ENCODE results near the gene TRAPPC11. TPM values are rescaled to one million over a fixed set of nuclear protein-coding genes. Genes with fewer than 3 reads are reported as not detected.
"Not testable (repeated sequence)": the region's sequence is repeated elsewhere in the genome, so short reads cannot be mapped to it uniquely, and the experiment has no call there.

The TRAPPC11 gene
- polyA plus RNA-seq, 1 donor from 2014 or later = 78.1 TPM

GRCh38 chr4:183725585-183725984 is 66.5 kb downstream of the TRAPPC11 start:
- H3K36me3 ChIP-seq (ENCODE audit: insufficient read depth, low read length); H3K79me2 ChIP-seq (replicated peaks; ENCODE audit: insufficient read depth, low read length); H3K9ac ChIP-seq (ENCODE audit: low read length); H3K9me3 ChIP-seq (ENCODE audit: low read length); H3F3A ChIP-seq (ENCODE audit: insufficient read depth, low read length, poor library complexity, severe bottlenecking); H2AFZ ChIP-seq (ENCODE audit: low read depth, low read length); H3K4me2 ChIP-seq (ENCODE audit: low read length); H3K9me2 ChIP-seq (ENCODE audit: insufficient read depth, low read length); H4K20me1 ChIP-seq (ENCODE audit: insufficient read depth); H3K27ac ChIP-seq (ENCODE audit: low read length); H3K4me3 ChIP-seq (ENCODE audit: low read length): not testable (repeated sequence)
- H3K27me3 ChIP-seq (ENCODE audit: insufficient read depth, low read depth, low read length) = peaks cover 13% of the 10 kb centered on the region

DNA sequence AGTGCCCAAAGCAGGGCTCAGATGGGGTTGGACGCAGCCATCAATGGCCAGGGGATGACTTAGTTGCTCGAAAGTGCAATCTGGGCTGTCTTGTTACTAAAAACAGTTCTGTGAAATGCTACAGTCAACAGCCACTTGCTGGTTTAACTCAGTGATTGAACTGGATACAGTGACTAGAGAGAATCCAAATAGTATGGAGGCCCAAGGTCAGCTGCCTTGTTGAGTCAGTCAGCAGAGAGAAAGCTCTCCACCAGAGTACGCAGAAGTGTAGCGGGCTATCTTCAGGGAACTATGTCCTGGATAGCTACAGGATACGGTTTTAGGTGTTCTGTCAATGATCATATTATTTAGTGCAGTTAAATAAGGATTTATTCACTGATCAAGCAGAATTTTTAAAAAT is 68.4 kb downstream of the TRAPPC11 start:
- H3K9me2 ChIP-seq (ENCODE audit: insufficient read depth, low read length) = no peaks in the 10 kb centered on the region
- no peak overlapping the region for H3K4me2 ChIP-seq (ENCODE audit: low read length)
- no peaks in the 10 kb centered on the region for H4K20me1 ChIP-seq (ENCODE audit: insufficient read depth)
- no peak overlapping the region for H3K27ac ChIP-seq (ENCODE audit: low read length)
- no peak overlapping the region for H3K4me3 ChIP-seq (ENCODE audit: low read length)
- no peaks in the 10 kb centered on the region for H3K79me2 ChIP-seq (replicated peaks; ENCODE audit: insufficient read depth, low read length)
- no peak overlapping the region for H2AFZ ChIP-seq (ENCODE audit: low read depth, low read length)
- peaks cover 12% of the 10 kb centered on the region for H3K27me3 ChIP-seq (ENCODE audit: insufficient read depth, low read depth, low read length)
- no peaks in the 10 kb centered on the region for H3F3A ChIP-seq (ENCODE audit: insufficient read depth, low read length, poor library complexity, severe bottlenecking)
- no peak for TF ChIP-seq TAF1 (IDR thresholded peaks at IDR 0.05; ENCODE audit: low read depth)
- TF ChIP-seq MXI1 (conservative IDR thresholded peaks at IDR 0.05; ENCODE audit: poor library complexity, severe bottlenecking) = no peak
- TF ChIP-seq, protein P1, sequence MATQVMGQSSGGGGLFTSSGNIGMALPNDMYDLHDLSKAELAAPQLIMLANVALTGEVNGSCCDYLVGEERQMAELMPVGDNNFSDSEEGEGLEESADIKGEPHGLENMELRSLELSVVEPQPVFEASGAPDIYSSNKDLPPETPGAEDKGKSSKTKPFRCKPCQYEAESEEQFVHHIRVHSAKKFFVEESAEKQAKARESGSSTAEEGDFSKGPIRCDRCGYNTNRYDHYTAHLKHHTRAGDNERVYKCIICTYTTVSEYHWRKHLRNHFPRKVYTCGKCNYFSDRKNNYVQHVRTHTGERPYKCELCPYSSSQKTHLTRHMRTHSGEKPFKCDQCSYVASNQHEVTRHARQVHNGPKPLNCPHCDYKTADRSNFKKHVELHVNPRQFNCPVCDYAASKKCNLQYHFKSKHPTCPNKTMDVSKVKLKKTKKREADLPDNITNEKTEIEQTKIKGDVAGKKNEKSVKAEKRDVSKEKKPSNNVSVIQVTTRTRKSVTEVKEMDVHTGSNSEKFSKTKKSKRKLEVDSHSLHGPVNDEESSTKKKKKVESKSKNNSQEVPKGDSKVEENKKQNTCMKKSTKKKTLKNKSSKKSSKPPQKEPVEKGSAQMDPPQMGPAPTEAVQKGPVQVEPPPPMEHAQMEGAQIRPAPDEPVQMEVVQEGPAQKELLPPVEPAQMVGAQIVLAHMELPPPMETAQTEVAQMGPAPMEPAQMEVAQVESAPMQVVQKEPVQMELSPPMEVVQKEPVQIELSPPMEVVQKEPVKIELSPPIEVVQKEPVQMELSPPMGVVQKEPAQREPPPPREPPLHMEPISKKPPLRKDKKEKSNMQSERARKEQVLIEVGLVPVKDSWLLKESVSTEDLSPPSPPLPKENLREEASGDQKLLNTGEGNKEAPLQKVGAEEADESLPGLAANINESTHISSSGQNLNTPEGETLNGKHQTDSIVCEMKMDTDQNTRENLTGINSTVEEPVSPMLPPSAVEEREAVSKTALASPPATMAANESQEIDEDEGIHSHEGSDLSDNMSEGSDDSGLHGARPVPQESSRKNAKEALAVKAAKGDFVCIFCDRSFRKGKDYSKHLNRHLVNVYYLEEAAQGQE (IDR thresholded peaks at IDR 0.05; ENCODE audit: borderline replicate concordance) = no peak
- no peak for TF ChIP-seq SMC3 (conservative IDR thresholded peaks at IDR 0.05; ENCODE audit: poor library complexity)
- TF ChIP-seq RAD21 (conservative IDR thresholded peaks at IDR 0.05) = no peak
- TF ChIP-seq EP300 (conservative IDR thresholded peaks at IDR 0.05; ENCODE audit: poor library complexity, severe bottlenecking) = no peak
- no peak for TF ChIP-seq EZH2 (IDR thresholded peaks at IDR 0.05; ENCODE audit: borderline replicate concordance, insufficient read depth, low read length, poor library complexity, severe bottlenecking)
- TF ChIP-seq, protein P2, sequence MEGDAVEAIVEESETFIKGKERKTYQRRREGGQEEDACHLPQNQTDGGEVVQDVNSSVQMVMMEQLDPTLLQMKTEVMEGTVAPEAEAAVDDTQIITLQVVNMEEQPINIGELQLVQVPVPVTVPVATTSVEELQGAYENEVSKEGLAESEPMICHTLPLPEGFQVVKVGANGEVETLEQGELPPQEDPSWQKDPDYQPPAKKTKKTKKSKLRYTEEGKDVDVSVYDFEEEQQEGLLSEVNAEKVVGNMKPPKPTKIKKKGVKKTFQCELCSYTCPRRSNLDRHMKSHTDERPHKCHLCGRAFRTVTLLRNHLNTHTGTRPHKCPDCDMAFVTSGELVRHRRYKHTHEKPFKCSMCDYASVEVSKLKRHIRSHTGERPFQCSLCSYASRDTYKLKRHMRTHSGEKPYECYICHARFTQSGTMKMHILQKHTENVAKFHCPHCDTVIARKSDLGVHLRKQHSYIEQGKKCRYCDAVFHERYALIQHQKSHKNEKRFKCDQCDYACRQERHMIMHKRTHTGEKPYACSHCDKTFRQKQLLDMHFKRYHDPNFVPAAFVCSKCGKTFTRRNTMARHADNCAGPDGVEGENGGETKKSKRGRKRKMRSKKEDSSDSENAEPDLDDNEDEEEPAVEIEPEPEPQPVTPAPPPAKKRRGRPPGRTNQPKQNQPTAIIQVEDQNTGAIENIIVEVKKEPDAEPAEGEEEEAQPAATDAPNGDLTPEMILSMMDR (IDR thresholded peaks at IDR 0.05; ENCODE audit: poor library complexity, severe bottlenecking) = no peak
- no peak for TF ChIP-seq POLR2AphosphoS5 (IDR thresholded peaks at IDR 0.05)
- no peaks in the 10 kb centered on the region for H3K36me3 ChIP-seq (ENCODE audit: insufficient read depth, low read length)
- no peak overlapping the region for H3K9ac ChIP-seq (ENCODE audit: low read length)
- H3K9me3 ChIP-seq (ENCODE audit: low read length) = no peaks in the 10 kb centered on the region
